ENCODE measurements around the gene CEL. TPM values are rescaled to one million over a fixed set of nuclear protein-coding genes. Genes with fewer than 3 reads are reported as not detected.

Gene CEL
- total RNA-seq, 4 donors from 2014 or later = 0.38 to 31.2 (median 8.4) TPM

- no peak for TF ChIP-seq POLR2A (IDR thresholded peaks at IDR 0.05)
- no peak for TF ChIP-seq CTCF (IDR thresholded peaks at IDR 0.05)
- WGBS, 2 donors = 79 to 83% methylated on average over 6 of the region's 6 CpGs
- H3K4me3 ChIP-seq (ENCODE audit: low read depth, poor library complexity, severe bottlenecking) = no peak overlapping the region
- intact Hi-C loops (cut with DNase I; ENCODE audit: low total_unique reads) = no loop called here
- DNase-seq (ENCODE audit: low spot score in 2 of 2) = no peak
These were observed 11.6 kb upstream of the CEL start for GRCh38 chr9:133050142-133050541.

- H3K4me3 ChIP-seq (ENCODE audit: low read depth, poor library complexity, severe bottlenecking) = no peak overlapping the region
- intact Hi-C loops (cut with DNase I; ENCODE audit: low total_unique reads) = no loop called here
- TF ChIP-seq POLR2A (IDR thresholded peaks at IDR 0.05) = no peak
- no peak for TF ChIP-seq CTCF (IDR thresholded peaks at IDR 0.05)
- DNase-seq (ENCODE audit: low spot score in 2 of 2) = no peak
- WGBS, 2 donors = 82 to 91% methylated on average over 9 to 10 of the region's 10 CpGs
These were observed 11.0 kb upstream of the CEL start for GRCh38 chr9:133050781-133051180.

GRCh38 chr9:133051281-133051900 is 10.4 kb upstream of the CEL start:
- no peak overlapping the region for H3K4me3 ChIP-seq (ENCODE audit: low read depth, poor library complexity, severe bottlenecking)
- intact Hi-C loops (cut with DNase I; ENCODE audit: low total_unique reads) = no loop called here
- DNase-seq (ENCODE audit: low spot score in 2 of 2) = no peak

GRCh38 chr9:133051966-133052539 is 9.7 kb upstream of the CEL start:
- no peak for DNase-seq (ENCODE audit: low spot score in 2 of 2)
- TF ChIP-seq POLR2A (IDR thresholded peaks at IDR 0.05) (no peak), CTCF (IDR thresholded peaks at IDR 0.05) (no peak)
- WGBS, 2 donors = 93 to 95% methylated on average over 9 of the region's 9 CpGs
- intact Hi-C loops (cut with DNase I; ENCODE audit: low total_unique reads) = no loop called here
- no peak overlapping the region for H3K4me3 ChIP-seq (ENCODE audit: low read depth, poor library complexity, severe bottlenecking)

More at GRCh38 chr9:133051281-133051900, 10.4 kb upstream of the CEL start:
- TF ChIP-seq POLR2A (IDR thresholded peaks at IDR 0.05) = no peak
- no peak for TF ChIP-seq CTCF (IDR thresholded peaks at IDR 0.05)
- 91 to 95% methylated on average over 13 to 18 of the region's 20 CpGs for WGBS, 2 donors

- no peak overlapping the region for H3K4me3 ChIP-seq (ENCODE audit: low read depth, poor library complexity, severe bottlenecking)
- TF ChIP-seq POLR2A (IDR thresholded peaks at IDR 0.05) = no peak
- no peak for TF ChIP-seq CTCF (IDR thresholded peaks at IDR 0.05)
- intact Hi-C loops (cut with DNase I; ENCODE audit: low total_unique reads) = no loop called here
- DNase-seq (ENCODE audit: low spot score in 2 of 2) = no peak
- WGBS, 2 donors = 83 to 88% methylated on average over 16 to 24 of the region's 24 CpGs
These were observed 7.4 kb upstream of the CEL start for GRCh38 chr9:133054194-133054890.

All from lower leg skin (tissue), 4 donors.